C4-2B (cell line): ENCODE measurements around the gene MASP2.
"Not testable (repeated sequence)": the region's sequence is repeated elsewhere in the genome, so short reads cannot be mapped to it uniquely, and the experiment has no call there.

Experiments used
- H3K27ac ChIP-seq: fragments of 450-650 bp; 2 replicates; pipeline ENCODE4 v1.5.1; 2017
- ZFX ChIP-seq: fragments of 450-650 bp; IDR thresholded peaks from 2 replicates; pipeline ENCODE4 v1.6.1; 2017
- TF ChIP-seq, protein P1 (sequence below): fragments of 450-650 bp; conservative IDR thresholded peaks from 2 replicates; pipeline ENCODE4 v1.5.1; 2017; ENCODE audit warnings: mild to moderate bottlenecking

Gene MASP2

DNA sequence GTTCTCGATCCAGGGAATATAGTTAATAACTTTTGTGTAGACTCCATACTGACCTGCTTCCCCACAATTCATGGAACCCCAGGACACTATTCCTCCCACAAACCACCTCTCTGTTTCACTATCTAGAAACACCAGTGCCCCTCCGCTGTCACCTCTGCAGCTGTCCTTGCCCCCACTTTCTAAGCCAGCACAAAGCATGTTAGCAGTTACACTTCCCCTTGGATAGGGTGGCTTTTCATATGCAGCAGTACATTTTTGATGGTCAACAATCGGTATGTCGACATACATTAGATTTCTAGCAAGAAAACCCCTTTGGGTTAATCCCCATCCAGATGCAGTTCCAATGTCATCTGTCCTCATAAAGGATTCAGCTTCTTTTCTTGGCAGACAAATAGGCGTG is 20.1 kb downstream of the MASP2 start:
- no peak overlapping the region for H3K27ac ChIP-seq
- no peak for TF ChIP-seq ZFX
- TF ChIP-seq, protein P1, sequence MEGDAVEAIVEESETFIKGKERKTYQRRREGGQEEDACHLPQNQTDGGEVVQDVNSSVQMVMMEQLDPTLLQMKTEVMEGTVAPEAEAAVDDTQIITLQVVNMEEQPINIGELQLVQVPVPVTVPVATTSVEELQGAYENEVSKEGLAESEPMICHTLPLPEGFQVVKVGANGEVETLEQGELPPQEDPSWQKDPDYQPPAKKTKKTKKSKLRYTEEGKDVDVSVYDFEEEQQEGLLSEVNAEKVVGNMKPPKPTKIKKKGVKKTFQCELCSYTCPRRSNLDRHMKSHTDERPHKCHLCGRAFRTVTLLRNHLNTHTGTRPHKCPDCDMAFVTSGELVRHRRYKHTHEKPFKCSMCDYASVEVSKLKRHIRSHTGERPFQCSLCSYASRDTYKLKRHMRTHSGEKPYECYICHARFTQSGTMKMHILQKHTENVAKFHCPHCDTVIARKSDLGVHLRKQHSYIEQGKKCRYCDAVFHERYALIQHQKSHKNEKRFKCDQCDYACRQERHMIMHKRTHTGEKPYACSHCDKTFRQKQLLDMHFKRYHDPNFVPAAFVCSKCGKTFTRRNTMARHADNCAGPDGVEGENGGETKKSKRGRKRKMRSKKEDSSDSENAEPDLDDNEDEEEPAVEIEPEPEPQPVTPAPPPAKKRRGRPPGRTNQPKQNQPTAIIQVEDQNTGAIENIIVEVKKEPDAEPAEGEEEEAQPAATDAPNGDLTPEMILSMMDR = no peak

DNA sequence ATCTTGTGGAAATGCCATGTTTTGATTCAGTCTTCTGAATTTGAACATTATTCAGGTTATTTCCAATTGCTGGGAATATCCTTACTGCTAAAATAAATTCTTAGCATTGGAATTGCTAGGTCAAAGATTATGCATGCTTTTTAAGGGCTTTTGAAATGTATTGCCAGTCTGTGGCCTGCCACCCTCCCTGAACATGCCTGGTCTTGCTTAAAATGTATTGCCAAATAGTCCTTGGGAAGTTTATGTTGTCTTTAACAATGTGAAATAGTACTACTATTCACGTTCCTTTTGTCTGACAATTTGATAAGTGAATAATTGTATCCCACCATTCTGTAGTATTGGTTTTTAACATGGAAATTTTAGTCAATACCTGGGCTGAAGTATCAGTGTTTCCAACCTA is 21.0 kb downstream of the MASP2 start:
- no peak overlapping the region for H3K27ac ChIP-seq
- TF ChIP-seq, protein P1 = no peak
- TF ChIP-seq ZFX = no peak

DNA sequence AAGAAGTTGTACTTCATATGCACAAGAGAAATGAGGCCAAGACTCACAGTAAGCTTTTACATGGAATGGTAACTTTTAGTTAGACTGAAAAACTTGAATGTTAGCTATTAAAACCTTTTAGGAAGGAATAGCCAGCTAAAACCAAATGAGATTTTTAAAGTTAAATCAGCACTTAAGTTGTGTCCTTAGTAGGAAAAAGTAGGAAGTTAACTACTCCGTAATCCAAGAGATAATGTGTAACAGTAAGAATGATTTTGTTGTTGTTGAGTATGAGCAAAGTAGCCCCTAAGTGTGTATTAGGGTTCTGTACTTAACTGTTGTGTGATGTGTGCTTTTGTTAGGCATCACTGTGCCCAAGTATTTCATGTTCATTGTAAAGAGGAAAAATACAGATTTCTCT is 21.4 kb downstream of the MASP2 start:
- TF ChIP-seq, protein P1 = no peak
- no peak for TF ChIP-seq ZFX
- H3K27ac ChIP-seq = no peak overlapping the region

DNA sequence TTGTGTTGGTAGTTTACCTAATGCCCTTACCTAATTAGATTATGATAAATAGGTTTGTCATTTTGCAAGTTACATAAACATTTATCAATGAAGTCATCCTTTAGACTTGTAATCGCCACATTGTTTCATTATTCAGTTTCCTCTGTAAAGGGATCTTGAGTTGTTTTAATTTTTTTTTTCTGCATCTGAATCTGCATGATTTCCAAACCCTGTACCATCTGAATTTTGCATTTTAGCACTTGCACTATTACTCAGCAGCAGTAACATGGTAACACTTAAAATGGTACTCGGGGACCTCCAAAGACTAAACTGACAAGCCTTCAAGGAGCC is 22.2 kb downstream of the MASP2 start:
- TF ChIP-seq ZFX = no peak
- TF ChIP-seq, protein P1 = no peak
- H3K27ac ChIP-seq = no peak overlapping the region

DNA sequence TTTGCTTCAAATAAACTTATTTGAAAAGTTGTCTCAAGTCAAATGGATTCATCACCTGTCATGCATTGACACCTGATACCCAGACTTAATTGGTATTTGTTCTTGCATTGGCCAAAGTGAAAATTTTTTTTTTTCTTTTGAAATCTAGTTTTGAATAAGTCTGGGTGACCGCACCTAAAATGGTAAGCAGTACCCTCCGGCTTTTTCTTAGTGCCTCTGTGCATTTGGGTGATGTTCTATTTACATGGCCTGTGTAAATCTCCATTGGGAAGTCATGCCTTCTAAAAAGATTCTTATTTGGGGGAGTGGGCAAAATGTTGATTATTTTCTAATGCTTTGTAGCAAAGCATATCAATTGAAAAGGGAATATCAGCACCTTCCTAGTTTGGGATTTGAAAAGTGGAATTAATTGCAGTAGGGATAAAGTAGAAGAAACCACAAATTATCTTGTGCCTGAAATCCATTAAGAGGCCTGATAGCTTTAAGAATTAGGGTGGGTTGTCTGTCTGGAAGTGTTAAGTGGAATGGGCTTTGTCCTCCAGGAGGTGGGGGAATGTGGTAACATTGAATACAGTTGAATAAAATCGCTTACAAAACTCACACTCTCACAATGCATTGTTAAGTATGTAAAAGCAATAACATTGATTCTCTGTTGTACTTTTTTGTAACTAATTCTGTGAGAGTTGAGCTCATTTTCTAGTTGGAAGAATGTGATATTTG is 22.7 kb downstream of the MASP2 start:
- H3K27ac ChIP-seq = no peak overlapping the region
- TF ChIP-seq, protein P1 = no peak
- TF ChIP-seq ZFX = no peak

DNA sequence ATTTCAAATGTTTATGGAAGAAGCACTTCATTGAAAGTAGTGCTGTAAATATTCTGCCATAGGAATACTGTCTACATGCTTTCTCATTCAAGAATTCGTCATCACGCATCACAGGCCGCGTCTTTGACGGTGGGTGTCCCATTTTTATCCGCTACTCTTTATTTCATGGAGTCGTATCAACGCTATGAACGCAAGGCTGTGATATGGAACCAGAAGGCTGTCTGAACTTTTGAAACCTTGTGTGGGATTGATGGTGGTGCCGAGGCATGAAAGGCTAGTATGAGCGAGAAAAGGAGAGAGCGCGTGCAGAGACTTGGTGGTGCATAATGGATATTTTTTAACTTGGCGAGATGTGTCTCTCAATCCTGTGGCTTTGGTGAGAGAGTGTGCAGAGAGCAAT is 23.8 kb downstream of the MASP2 start:
- TF ChIP-seq, protein P1 = no peak
- no peak for TF ChIP-seq ZFX
- H3K27ac ChIP-seq = no peak overlapping the region

DNA sequence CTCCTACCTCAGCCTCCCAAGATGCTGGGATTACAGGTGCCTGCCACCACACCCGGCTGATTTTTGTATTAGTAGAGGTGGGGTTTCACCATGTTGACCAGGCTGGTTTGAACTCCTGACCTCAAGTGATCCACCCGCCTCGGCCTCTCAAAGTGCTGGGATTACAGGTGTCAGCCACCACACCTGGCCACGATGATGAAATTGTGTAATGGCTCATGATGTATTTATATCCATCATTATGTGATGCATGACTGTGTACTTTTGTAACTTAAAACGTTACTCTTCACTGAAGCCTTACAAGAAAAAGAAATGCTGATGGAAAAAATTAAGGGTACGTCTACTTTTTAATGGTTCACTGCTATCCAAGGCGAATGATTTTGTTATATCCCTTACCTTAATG is 27.1 kb downstream of the MASP2 start:
- no peak for TF ChIP-seq ZFX
- H3K27ac ChIP-seq = no peak overlapping the region

DNA sequence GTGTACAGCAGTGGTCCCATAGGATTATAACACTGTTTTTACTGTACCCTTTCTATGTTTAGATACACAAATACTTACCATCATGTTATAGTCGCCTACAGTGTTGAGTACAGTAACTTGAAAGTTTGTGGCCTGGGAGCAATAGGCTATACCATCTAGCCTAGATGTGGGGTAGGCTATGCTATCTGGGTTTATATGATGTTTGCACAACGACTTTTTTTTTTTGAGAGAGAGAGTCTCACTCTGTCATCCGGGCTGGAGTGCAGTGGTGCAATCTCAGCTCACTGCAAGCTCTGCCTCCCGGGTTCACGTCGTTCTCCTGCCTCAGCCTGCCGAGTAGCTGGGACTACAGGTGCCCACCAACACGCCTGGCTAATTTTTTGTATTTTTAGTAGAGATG is 27.7 kb downstream of the MASP2 start:
- not testable (repeated sequence) for H3K27ac ChIP-seq

DNA sequence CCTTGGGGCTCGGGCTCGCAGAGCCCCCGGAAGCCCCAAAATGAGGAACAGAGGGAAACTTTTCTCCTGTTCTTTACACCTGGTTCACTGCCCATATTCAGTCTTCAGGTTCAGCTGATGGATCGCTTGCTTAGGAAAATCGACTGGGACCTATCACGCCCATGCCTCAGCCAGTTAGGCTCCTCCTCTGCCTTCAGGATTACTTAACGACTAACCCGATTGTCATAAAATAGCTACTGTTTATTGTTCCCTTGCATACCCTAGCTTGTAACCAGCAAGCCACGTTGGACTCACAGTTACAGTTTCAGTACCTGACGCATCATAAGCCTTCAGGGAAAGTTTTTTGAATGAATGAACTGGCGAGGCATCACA is 33.9 kb downstream of the MASP2 start:
- H3K27ac ChIP-seq = peak overlapping the region; percentile 97
- TF ChIP-seq ZFX = no peak
- TF ChIP-seq, protein P1 = no peak
